H9 (cell line): Measurements from ENCODE around the gene ITPRIPL1. TPM values are rescaled to one million over a fixed set of nuclear protein-coding genes. Genes with fewer than 3 reads are reported as not detected.

Experiments
- DNase-seq: peaks from one replicate; pipeline ENCODE4 v3.0.0-alpha.2; 2017
- H2AFZ ChIP-seq: one replicate; pipeline ENCODE4 v1.6.1; 2013; ENCODE audit warnings: mild to moderate bottlenecking, low read length, control low read depth, moderate library complexity
- H2AK5ac ChIP-seq: 2 replicates; pipeline ENCODE4 v1.6.1; 2013; ENCODE audit warnings: low read length, control low read depth, mixed read lengths; ENCODE audit not compliant: insufficient read length
- H2BK120ac ChIP-seq: one replicate; pipeline ENCODE4 v1.6.1; 2013; ENCODE audit warnings: low read depth, mild to moderate bottlenecking, low read length, control low read depth, inconsistent platforms; ENCODE audit not compliant: poor library complexity, severe bottlenecking
- H2BK12ac ChIP-seq: 2 replicates; pipeline ENCODE4 v1.6.1; 2013; ENCODE audit warnings: low read length, control low read depth, mixed read lengths, low read depth; ENCODE audit not compliant: insufficient read length
- H2BK15ac ChIP-seq: 2 replicates; pipeline ENCODE4 v1.6.1; 2013; ENCODE audit warnings: low read depth, low read length, control low read depth
- H2BK20ac ChIP-seq: one replicate; pipeline ENCODE4 v1.6.1; 2013; ENCODE audit warnings: low read depth, mild to moderate bottlenecking, low read length, control low read depth, inconsistent platforms; ENCODE audit not compliant: poor library complexity, severe bottlenecking
- H2BK5ac ChIP-seq: 2 replicates; pipeline ENCODE4 v1.6.1; 2013; ENCODE audit warnings: low read length, control low read depth, mixed read lengths; ENCODE audit not compliant: insufficient read length
- H3K14ac ChIP-seq: 2 replicates; pipeline ENCODE4 v1.6.1; 2013; ENCODE audit warnings: low read length, control low read depth; ENCODE audit not compliant: insufficient read depth
- H3K18ac ChIP-seq: 2 replicates; pipeline ENCODE4 v1.6.1; 2013; ENCODE audit warnings: low read depth, mild to moderate bottlenecking, mixed read lengths, low read length, control low read depth; ENCODE audit not compliant: insufficient read length
- H3K23ac ChIP-seq: 2 replicates; pipeline ENCODE4 v1.6.1; 2013; ENCODE audit warnings: low read length, control low read depth, mixed read lengths, low read depth; ENCODE audit not compliant: insufficient read length
- H3K23me2 ChIP-seq: 2 replicates; pipeline ENCODE4 v1.6.1; 2013; ENCODE audit warnings: low read depth, mild to moderate bottlenecking, mixed read lengths, low read length, control low read depth; ENCODE audit not compliant: insufficient read length, poor library complexity, severe bottlenecking
- H3K27ac ChIP-seq: 2 replicates; pipeline ENCODE4 v1.5.1; 2013; ENCODE audit warnings: low read length, control low read depth, mixed read lengths, low read depth; ENCODE audit not compliant: insufficient read length
- H3K27me3 ChIP-seq: 2 replicates; pipeline ENCODE4 v1.6.1; 2013; ENCODE audit warnings: low read length, control low read depth, inconsistent platforms; ENCODE audit not compliant: insufficient read depth
- H3K4ac ChIP-seq: 2 replicates; pipeline ENCODE4 v1.6.1; 2013; ENCODE audit warnings: low read depth, mild to moderate bottlenecking, control low read depth, inconsistent platforms, low read length, moderate library complexity
- H3K4me1 ChIP-seq: 2 replicates; pipeline ENCODE4 v1.6.1; 2013; ENCODE audit warnings: low read length, control low read depth, inconsistent platforms; ENCODE audit not compliant: insufficient read depth
- H3K4me2 ChIP-seq: 2 replicates; pipeline ENCODE4 v1.6.1; 2013; ENCODE audit warnings: low read length, control low read depth, mixed read lengths; ENCODE audit not compliant: insufficient read length, insufficient read depth
- H3K56ac ChIP-seq: 2 replicates; pipeline ENCODE4 v1.6.1; 2013; ENCODE audit warnings: low read depth, mild to moderate bottlenecking, mixed read lengths, low read length, control low read depth; ENCODE audit not compliant: insufficient read length
- H3K79me1 ChIP-seq: 2 replicates; pipeline ENCODE4 v1.6.1; 2013; ENCODE audit warnings: low read depth, mild to moderate bottlenecking, moderate library complexity, low read length, control low read depth, inconsistent platforms; ENCODE audit not compliant: insufficient read depth, poor library complexity, severe bottlenecking
- H3K79me2 ChIP-seq: 2 replicates; pipeline ENCODE4 v1.6.1; 2013; ENCODE audit warnings: low read length, control low read depth, inconsistent platforms; ENCODE audit not compliant: insufficient read depth
- H3K9ac ChIP-seq: 2 replicates; pipeline ENCODE4 v1.6.1; 2013; ENCODE audit warnings: low read length, control low read depth, mixed read lengths; ENCODE audit not compliant: insufficient read length; ENCODE audit errors: extremely low read depth
- H3K9me3 ChIP-seq: one replicate; pipeline ENCODE4 v1.6.1; 2013; ENCODE audit warnings: low read depth, low read length, inconsistent platforms; ENCODE audit not compliant: control insufficient read depth
- H3T11ph ChIP-seq: one replicate; pipeline ENCODE4 v1.6.1; 2013; ENCODE audit warnings: mild to moderate bottlenecking, low read length, control low read depth, inconsistent platforms
- H4K20me1 ChIP-seq: one replicate; pipeline ENCODE4 v1.6.1; 2013; ENCODE audit not compliant: control insufficient read depth, insufficient read length, insufficient read depth
- H4K5ac ChIP-seq: 2 replicates; pipeline ENCODE4 v1.6.1; 2013; ENCODE audit warnings: low read depth, mild to moderate bottlenecking, mixed read lengths, low read length, control low read depth; ENCODE audit not compliant: insufficient read length
- H4K8ac ChIP-seq: replicated peaks from 2 replicates; pipeline ENCODE4 v1.6.1; 2013; ENCODE audit warnings: low read length, control low read depth, mixed read lengths, low read depth; ENCODE audit not compliant: insufficient read length
- H4K91ac ChIP-seq: 2 replicates; pipeline ENCODE4 v1.6.1; 2013; ENCODE audit warnings: low read depth, mild to moderate bottlenecking, moderate library complexity, mixed read lengths, low read length, control low read depth; ENCODE audit not compliant: insufficient read length
- H3K27ac Mint-ChIP-seq, 3 experiments: 2 replicates in 2 of 3; 3 replicates in 1 of 3; pipeline ENCODE4 v1.8.0; 2020 to 2021; ENCODE audit warnings: mixed read lengths in 3 of 3, mild to moderate bottlenecking in 1 of 3, moderate library complexity in 1 of 3
- H3K27me3 Mint-ChIP-seq: 2 replicates; pipeline ENCODE4 v1.8.0; 2021; ENCODE audit warnings: low read depth, mild to moderate bottlenecking, moderate library complexity, mixed read lengths
- H3K36me3 Mint-ChIP-seq, 3 experiments: 2 replicates in 2 of 3; 3 replicates in 1 of 3; pipeline ENCODE4 v1.8.0; 2020 to 2021; ENCODE audit warnings: low read depth in 3 of 3, mixed read lengths in 3 of 3; ENCODE audit not compliant: insufficient read depth in 1 of 3
- H3K4me1 Mint-ChIP-seq, 2 experiments: 2 replicates each; pipeline ENCODE4 v1.8.0; 2020; ENCODE audit warnings: mixed read lengths in 2 of 2
- H3K4me3 Mint-ChIP-seq, 2 experiments: 2 replicates in 1 of 2; 3 replicates in 1 of 2; pipeline ENCODE4 v1.8.0; 2020 to 2021; ENCODE audit warnings: mild to moderate bottlenecking in 2 of 2, mixed read lengths in 2 of 2, moderate library complexity in 1 of 2
- H3K9me3 Mint-ChIP-seq, 2 experiments: 2 replicates in 1 of 2; 3 replicates in 1 of 2; pipeline ENCODE4 v1.8.0; 2020; ENCODE audit warnings: mild to moderate bottlenecking in 2 of 2, mixed read lengths in 2 of 2, moderate library complexity in 1 of 2
- WGBS: extraction: QIAGEN DNeasy Blood & Tissue Kit; methylation state at CpG from one replicate; pipeline ENCODE4 v1.1.7; 2013; ENCODE audit warnings: missing lambda C conversion rate, low lambda C conversion rate, mixed read lengths; ENCODE audit not compliant: insufficient read length; ENCODE audit errors: extremely low coverage; 5-methylcytosine and 5-hydroxymethylcytosine counted together
- total RNA-seq: library from RNA; stranded (reverse); gene quantifications from 2 replicates; pipeline ENCODE4 v1.2.1, GENCODE V29; 2021
- TF ChIP-seq, protein P1 (sequence below): fragments of 200-600 bp; sonication (generic); conservative IDR thresholded peaks from 3 replicates; pipeline ENCODE4 v1.8.0; 2021; ENCODE audit warnings: antibody characterized with exemption, mild to moderate bottlenecking

The ITPRIPL1 gene
- total RNA-seq, 1 experiment from 2014 or later, result 16.3 TPM

DNA sequence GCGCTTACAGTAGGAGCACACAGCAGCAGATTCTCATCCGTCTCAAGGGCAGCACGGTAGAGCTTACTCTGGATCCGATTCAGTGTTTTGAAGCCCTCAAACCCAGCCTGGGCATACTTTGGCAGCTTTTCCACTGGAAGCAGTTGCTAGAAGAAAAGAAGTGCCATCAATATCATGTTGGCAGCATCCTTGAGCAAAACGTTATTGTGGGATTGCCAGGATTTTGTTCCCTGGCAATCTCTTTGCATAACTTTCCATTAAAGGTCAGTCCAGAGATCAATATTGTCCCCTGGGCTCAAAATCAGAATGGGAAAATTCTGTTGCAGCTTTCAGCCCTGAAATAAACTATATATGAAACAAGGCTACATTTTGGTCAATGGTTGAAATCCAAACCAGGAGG, 28.2 kb upstream of the ITPRIPL1 start:
- Histone ChIP-seq H2AFZ (no peak overlapping the region), H3K27ac (no peak overlapping the region), H3K4me2 (no peak overlapping the region), H2BK12ac (no peak overlapping the region), H2AK5ac (no peak overlapping the region), H3K56ac (no peak overlapping the region), H3K23ac (no peak overlapping the region), H2BK120ac (no peak overlapping the region), H3K14ac (no peak overlapping the region), H3K79me2 (no peaks in the 10 kb centered on the region; the same call in 1 of the 2 replicates), H3T11ph (no peak overlapping the region), H2BK20ac (no peak overlapping the region), H3K18ac (no peak overlapping the region), H3K9ac (no peak overlapping the region), H4K8ac (no peak overlapping the region), H3K27me3 (no peaks in the 10 kb centered on the region), H4K20me1 (no peaks in the 10 kb centered on the region), H3K79me1 (no peaks in the 10 kb centered on the region), H3K4me1 (no peaks in the 10 kb centered on the region), H2BK5ac (no peak overlapping the region), H4K91ac (no peak overlapping the region), H3K4ac (no peak overlapping the region), H3K9me3 (no peaks in the 10 kb centered on the region), H3K23me2 (no peaks in the 10 kb centered on the region), H2BK15ac (no peak overlapping the region), H4K5ac (no peak overlapping the region)
- no peak overlapping the region for H3K27ac Mint-ChIP-seq
- H3K4me3 Mint-ChIP-seq, result no peak overlapping the region
- peaks cover 65 to 94% (median 86%) of the 10 kb centered on the region in 3 experiments; a peak in 6 of 7 replicates for H3K36me3 Mint-ChIP-seq
- H3K9me3 Mint-ChIP-seq, result no peaks in the 10 kb centered on the region
- TF ChIP-seq, protein P1, sequence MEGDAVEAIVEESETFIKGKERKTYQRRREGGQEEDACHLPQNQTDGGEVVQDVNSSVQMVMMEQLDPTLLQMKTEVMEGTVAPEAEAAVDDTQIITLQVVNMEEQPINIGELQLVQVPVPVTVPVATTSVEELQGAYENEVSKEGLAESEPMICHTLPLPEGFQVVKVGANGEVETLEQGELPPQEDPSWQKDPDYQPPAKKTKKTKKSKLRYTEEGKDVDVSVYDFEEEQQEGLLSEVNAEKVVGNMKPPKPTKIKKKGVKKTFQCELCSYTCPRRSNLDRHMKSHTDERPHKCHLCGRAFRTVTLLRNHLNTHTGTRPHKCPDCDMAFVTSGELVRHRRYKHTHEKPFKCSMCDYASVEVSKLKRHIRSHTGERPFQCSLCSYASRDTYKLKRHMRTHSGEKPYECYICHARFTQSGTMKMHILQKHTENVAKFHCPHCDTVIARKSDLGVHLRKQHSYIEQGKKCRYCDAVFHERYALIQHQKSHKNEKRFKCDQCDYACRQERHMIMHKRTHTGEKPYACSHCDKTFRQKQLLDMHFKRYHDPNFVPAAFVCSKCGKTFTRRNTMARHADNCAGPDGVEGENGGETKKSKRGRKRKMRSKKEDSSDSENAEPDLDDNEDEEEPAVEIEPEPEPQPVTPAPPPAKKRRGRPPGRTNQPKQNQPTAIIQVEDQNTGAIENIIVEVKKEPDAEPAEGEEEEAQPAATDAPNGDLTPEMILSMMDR, result no peak
- H3K4me1 Mint-ChIP-seq, result no peaks in the 10 kb centered on the region
- no CpG with 5 or more reads among the region's 5 CpGs for WGBS
- no peaks in the 10 kb centered on the region for H3K27me3 Mint-ChIP-seq
- DNase-seq, result no peak
